Mesendoderm (in vitro differentiated cells): Measurements from ENCODE around the gene SHLD1.

Source experiments
- DNase-seq: peaks from one replicate; pipeline ENCODE4 v3.0.0; 2013
- H2AK5ac ChIP-seq: 2 replicates; pipeline ENCODE4 v1.6.1; 2013; ENCODE audit warnings: low read length, inconsistent platforms
- H2BK120ac ChIP-seq: 2 replicates; pipeline ENCODE4 v1.6.1; 2013; ENCODE audit warnings: low read depth, mild to moderate bottlenecking, low read length, moderate library complexity, mixed read lengths
- H2BK15ac ChIP-seq: replicated peaks from 2 replicates; pipeline ENCODE4 v1.6.1; 2013; ENCODE audit warnings: low read depth, mild to moderate bottlenecking, moderate library complexity
- H2BK5ac ChIP-seq: 2 replicates; pipeline ENCODE4 v1.6.1; 2013; ENCODE audit warnings: low read length, inconsistent platforms
- H3K18ac ChIP-seq: 2 replicates; pipeline ENCODE4 v1.6.1; 2013; ENCODE audit warnings: mild to moderate bottlenecking, low read length, mixed read lengths
- H3K23ac ChIP-seq: one replicate; pipeline ENCODE4 v1.6.1; 2013; ENCODE audit warnings: low read length
- H3K27ac ChIP-seq: 2 replicates; pipeline ENCODE4 v1.5.1; 2013; ENCODE audit warnings: low read depth, mild to moderate bottlenecking, inconsistent platforms, low read length, moderate library complexity
- H3K27me3 ChIP-seq: 2 replicates; pipeline ENCODE4 v1.6.1; 2013; ENCODE audit warnings: low read length, control low read depth, mild to moderate bottlenecking, inconsistent platforms; ENCODE audit not compliant: insufficient read depth, poor library complexity
- H3K36me3 ChIP-seq: 2 replicates; pipeline ENCODE4 v1.6.1; 2013; ENCODE audit warnings: low read length, inconsistent platforms; ENCODE audit not compliant: control insufficient read depth, insufficient read depth
- H3K4ac ChIP-seq: one replicate; pipeline ENCODE4 v1.6.1; 2013; ENCODE audit warnings: low read depth, mild to moderate bottlenecking, low read length, moderate library complexity
- H3K4me1 ChIP-seq: 2 replicates; pipeline ENCODE4 v1.6.1; 2013; ENCODE audit warnings: low read depth, low read length, inconsistent platforms; ENCODE audit not compliant: control insufficient read depth
- H3K4me2 ChIP-seq: 2 replicates; pipeline ENCODE4 v1.6.1; 2013; ENCODE audit warnings: low read length
- H3K4me3 ChIP-seq: 2 replicates; pipeline ENCODE4 v1.5.1; 2013; ENCODE audit warnings: mild to moderate bottlenecking, low read length
- H3K56ac ChIP-seq: one replicate; pipeline ENCODE4 v1.6.1; 2013; ENCODE audit warnings: low read length
- H3K79me1 ChIP-seq: 2 replicates; pipeline ENCODE4 v1.6.1; 2013; ENCODE audit warnings: low read length, inconsistent platforms
- H3K79me2 ChIP-seq: 2 replicates; pipeline ENCODE4 v1.6.1; 2013; ENCODE audit warnings: mild to moderate bottlenecking, low read length; ENCODE audit not compliant: control insufficient read depth, insufficient read depth
- H3K9ac ChIP-seq: 2 replicates; pipeline ENCODE4 v1.6.1; 2013; ENCODE audit warnings: low read length, inconsistent platforms
- H4K5ac ChIP-seq: one replicate; pipeline ENCODE4 v1.6.1; 2013; ENCODE audit warnings: low read length
- H4K8ac ChIP-seq: one replicate; pipeline ENCODE4 v1.6.1; 2013; ENCODE audit warnings: low read depth, mild to moderate bottlenecking, control low read depth, low read length, moderate library complexity
- WGBS: extraction: QIAGEN DNeasy Blood & Tissue Kit; methylation state at CpG from one replicate; pipeline ENCODE4 v1.1.7; 2013; ENCODE audit warnings: low lambda C conversion rate, missing lambda C conversion rate; ENCODE audit not compliant: insufficient coverage; ENCODE audit errors: extremely low coverage; 5-methylcytosine and 5-hydroxymethylcytosine counted together

Gene SHLD1

GRCh38 chr20:5807431-5807830 is 57.2 kb downstream of the SHLD1 start:
- H3K56ac ChIP-seq: no peak overlapping the region

GRCh38 chr20:5808901-5809300 is 58.7 kb downstream of the SHLD1 start:
- Histone ChIP-seq H3K4me2 (no peak overlapping the region), H3K27me3 (no peaks in the 10 kb centered on the region), H2AK5ac (no peak overlapping the region), H3K9ac (no peak overlapping the region), H3K79me2 (no peaks in the 10 kb centered on the region), H3K36me3 (no peaks in the 10 kb centered on the region), H3K23ac (no peak overlapping the region), H3K27ac (no peak overlapping the region), H2BK5ac (no peak overlapping the region), H4K5ac (no peak overlapping the region), H3K4me1 (no peaks in the 10 kb centered on the region), H3K4me3 (no peak overlapping the region), H3K4ac (no peak overlapping the region), H4K8ac (no peak overlapping the region), H3K79me1 (no peaks in the 10 kb centered on the region), H2BK15ac (no peak overlapping the region), H3K18ac (no peak overlapping the region), H2BK120ac (no peak overlapping the region), H3K56ac (no peak overlapping the region)
- WGBS: 100% methylated on average over 1 of the region's 2 CpGs
- no peak for DNase-seq

More at GRCh38 chr20:5807431-5807830, 57.2 kb downstream of the SHLD1 start:
- Histone ChIP-seq H3K4me2 (no peak overlapping the region), H3K27ac (no peak overlapping the region), H3K4ac (no peak overlapping the region), H3K27me3 (no peaks in the 10 kb centered on the region), H2AK5ac (no peak overlapping the region), H3K36me3 (no peaks in the 10 kb centered on the region), H2BK15ac (no peak overlapping the region), H3K79me2 (no peaks in the 10 kb centered on the region), H3K4me3 (no peak overlapping the region), H4K5ac (no peak overlapping the region), H3K9ac (no peak overlapping the region), H3K4me1 (no peaks in the 10 kb centered on the region), H3K18ac (no peak overlapping the region), H3K79me1 (no peaks in the 10 kb centered on the region), H2BK120ac (no peak overlapping the region), H3K23ac (no peak overlapping the region), H2BK5ac (no peak overlapping the region), H4K8ac (no peak overlapping the region)
- DNase-seq: no peak
- no CpG with 5 or more reads among the region's 3 CpGs for WGBS

- H3K4me1 ChIP-seq: no peaks in the 10 kb centered on the region
- no peak for DNase-seq
- H4K8ac ChIP-seq: no peak overlapping the region
- H3K79me2 ChIP-seq: no peaks in the 10 kb centered on the region
- no peak overlapping the region for H2BK5ac ChIP-seq
- H3K9ac ChIP-seq: no peak overlapping the region
- no peak overlapping the region for H3K18ac ChIP-seq
- H3K4ac ChIP-seq: no peak overlapping the region
- H2BK15ac ChIP-seq: no peak overlapping the region
- no peak overlapping the region for H3K56ac ChIP-seq
- H3K36me3 ChIP-seq: no peaks in the 10 kb centered on the region
- H3K4me3 ChIP-seq: no peak overlapping the region
- H2BK120ac ChIP-seq: no peak overlapping the region
- no CpG with 5 or more reads among the region's 5 CpGs for WGBS
- H3K27me3 ChIP-seq: no peaks in the 10 kb centered on the region
- no peaks in the 10 kb centered on the region for H3K79me1 ChIP-seq
- no peak overlapping the region for H4K5ac ChIP-seq
- no peak overlapping the region for H2AK5ac ChIP-seq
- no peak overlapping the region for H3K23ac ChIP-seq
- H3K4me2 ChIP-seq: no peak overlapping the region
- no peak overlapping the region for H3K27ac ChIP-seq
These were observed 59.3 kb downstream of the SHLD1 start for GRCh38 chr20:5809495-5809894.

GRCh38 chr20:5810800-5811422 is 60.7 kb downstream of the SHLD1 start:
- no peak overlapping the region for H3K4me3 ChIP-seq
- no peak overlapping the region for H2BK5ac ChIP-seq
- no peak overlapping the region for H2BK15ac ChIP-seq
- no peak overlapping the region for H3K9ac ChIP-seq
- H4K5ac ChIP-seq: no peak overlapping the region
- H3K79me2 ChIP-seq: no peaks in the 10 kb centered on the region
- H3K23ac ChIP-seq: no peak overlapping the region
- no CpG with 5 or more reads among the region's 5 CpGs for WGBS
- no peak overlapping the region for H3K4me2 ChIP-seq
- H2BK120ac ChIP-seq: no peak overlapping the region
- H3K4ac ChIP-seq: no peak overlapping the region
- DNase-seq: no peak
- no peaks in the 10 kb centered on the region for H3K27me3 ChIP-seq
- no peaks in the 10 kb centered on the region for H3K79me1 ChIP-seq
- no peak overlapping the region for H4K8ac ChIP-seq
- H3K27ac ChIP-seq: no peak overlapping the region
- H3K18ac ChIP-seq: no peak overlapping the region
- no peaks in the 10 kb centered on the region for H3K36me3 ChIP-seq
- no peak overlapping the region for H3K56ac ChIP-seq
- no peaks in the 10 kb centered on the region for H3K4me1 ChIP-seq
- H2AK5ac ChIP-seq: no peak overlapping the region

- Histone ChIP-seq H2BK5ac (no peak overlapping the region), H4K5ac (no peak overlapping the region), H3K27ac (no peak overlapping the region), H3K56ac (no peak overlapping the region), H3K4me1 (no peaks in the 10 kb centered on the region), H3K4me2 (no peak overlapping the region), H3K36me3 (no peaks in the 10 kb centered on the region), H3K9ac (no peak overlapping the region), H2BK15ac (no peak overlapping the region), H3K79me2 (no peaks in the 10 kb centered on the region), H3K4ac (no peak overlapping the region), H3K23ac (no peak overlapping the region), H3K27me3 (no peaks in the 10 kb centered on the region), H2BK120ac (no peak overlapping the region), H2AK5ac (no peak overlapping the region), H3K4me3 (no peak overlapping the region), H3K79me1 (no peaks in the 10 kb centered on the region), H3K18ac (no peak overlapping the region), H4K8ac (no peak overlapping the region)
- no peak for DNase-seq
- 100% methylated on average over 1 of the region's 4 CpGs for WGBS
These were observed 61.5 kb downstream of the SHLD1 start for GRCh38 chr20:5811746-5812145.

GRCh38 chr20:5818346-5818681 is 68.1 kb downstream of the SHLD1 start:
- Histone ChIP-seq H3K4me1 (no peaks in the 10 kb centered on the region), H3K4ac (no peak overlapping the region), H3K79me1 (no peaks in the 10 kb centered on the region), H3K9ac (no peak overlapping the region), H2BK15ac (no peak overlapping the region), H2BK5ac (no peak overlapping the region), H3K27ac (no peak overlapping the region), H4K8ac (no peak overlapping the region), H4K5ac (no peak overlapping the region), H3K79me2 (no peaks in the 10 kb centered on the region), H3K23ac (no peak overlapping the region), H3K4me3 (no peak overlapping the region), H2BK120ac (no peak overlapping the region), H3K18ac (no peak overlapping the region), H2AK5ac (no peak overlapping the region), H3K36me3 (no peaks in the 10 kb centered on the region), H3K56ac (no peak overlapping the region), H3K27me3 (no peaks in the 10 kb centered on the region), H3K4me2 (no peak overlapping the region)
- no CpG with 5 or more reads among the region's 1 CpG for WGBS
- no peak for DNase-seq
